NCI-H748 (cell line): ENCODE data around the gene PPP2R3A.

Experiments
- DNase-seq: peaks from one replicate; lab custom pipeline; 2025; ENCODE audit not compliant: unreplicated experiment; lab: John Stamatoyannopoulos, UW

Gene PPP2R3A

GRCh38 chr3:135970506-135971116 lies 5.1 kb downstream of the PPP2R3A start:
- no peak for DNase-seq

GRCh38 chr3:135973841-135974240 lies 8.3 kb downstream of the PPP2R3A start:
- DNase-seq = no peak

- no peak for DNase-seq
Measured at GRCh38 chr3:135975053-135975452, 9.5 kb downstream of the PPP2R3A start.

GRCh38 chr3:135975536-135975935 lies 10.0 kb downstream of the PPP2R3A start:
- no peak for DNase-seq

DNA sequence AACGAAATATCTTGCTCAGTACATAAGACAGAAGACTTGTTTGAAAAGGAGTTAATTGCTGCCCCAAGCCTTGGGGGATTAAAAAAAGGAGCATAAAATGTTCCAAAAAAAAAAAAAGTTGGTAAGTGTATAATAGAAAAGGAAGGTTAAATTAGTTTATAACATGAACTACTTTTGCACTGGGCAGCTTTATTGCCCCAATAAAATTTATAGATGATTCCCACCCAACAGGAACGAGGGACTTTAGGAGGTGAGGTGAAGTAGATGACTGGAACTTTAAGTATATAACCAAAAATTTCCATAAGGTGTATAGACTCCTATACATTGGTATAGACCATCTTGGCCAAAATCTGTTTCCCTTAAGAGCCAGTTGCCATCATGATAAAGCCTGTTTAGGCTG lies 14.8 kb downstream of the PPP2R3A start:
- DNase-seq = no peak

DNA sequence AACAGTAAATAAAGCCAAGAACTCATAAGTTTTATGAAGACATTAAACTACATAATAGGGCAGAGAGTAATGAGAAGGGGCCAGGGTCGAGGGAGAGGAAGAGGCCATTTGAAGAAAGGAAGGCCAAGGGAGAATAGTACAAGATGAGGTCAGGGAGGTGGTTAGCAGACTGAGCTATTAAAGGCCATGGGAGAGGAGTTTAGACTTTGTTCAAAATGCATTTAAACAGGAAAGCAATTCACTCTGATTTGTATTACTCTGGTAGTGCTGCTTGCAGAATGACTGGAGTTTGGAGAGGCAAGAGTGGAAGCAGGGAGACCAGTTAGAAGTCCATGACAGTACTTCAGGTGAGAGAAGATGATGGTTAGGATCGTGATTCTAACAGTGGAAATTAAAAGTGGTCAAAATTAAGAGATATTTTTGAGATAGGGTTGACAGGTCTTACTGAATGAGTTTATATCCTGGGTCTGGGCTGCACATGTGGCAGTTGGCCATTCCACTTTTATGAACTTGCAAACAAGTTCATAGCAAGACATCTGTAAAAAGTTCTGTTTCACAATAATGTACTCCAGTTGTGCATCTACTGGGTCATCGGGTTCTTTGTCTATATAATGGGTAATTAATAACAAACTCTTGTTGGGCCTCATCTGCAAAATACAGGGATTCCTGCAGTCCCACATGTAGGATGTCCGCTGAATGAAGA lies 16.3 kb downstream of the PPP2R3A start:
- DNase-seq = no peak

DNA sequence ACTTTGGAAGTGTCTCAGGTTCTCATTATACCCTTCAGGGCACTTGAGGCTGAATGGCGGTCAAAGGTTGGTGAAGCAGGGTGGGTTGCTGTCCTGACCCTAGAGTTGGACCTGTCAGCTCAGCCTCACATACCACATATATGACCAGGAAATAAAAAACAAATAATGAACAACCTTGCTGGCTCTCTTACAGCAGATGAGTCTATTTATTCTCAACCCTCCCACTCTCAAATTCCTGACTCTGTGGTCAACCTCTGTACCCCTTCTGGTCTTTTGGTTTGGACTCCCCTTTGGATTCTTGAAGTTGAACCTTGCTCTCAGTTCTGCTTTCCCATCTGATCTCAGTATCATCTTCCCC lies 16.9 kb downstream of the PPP2R3A start:
- DNase-seq = no peak

DNA sequence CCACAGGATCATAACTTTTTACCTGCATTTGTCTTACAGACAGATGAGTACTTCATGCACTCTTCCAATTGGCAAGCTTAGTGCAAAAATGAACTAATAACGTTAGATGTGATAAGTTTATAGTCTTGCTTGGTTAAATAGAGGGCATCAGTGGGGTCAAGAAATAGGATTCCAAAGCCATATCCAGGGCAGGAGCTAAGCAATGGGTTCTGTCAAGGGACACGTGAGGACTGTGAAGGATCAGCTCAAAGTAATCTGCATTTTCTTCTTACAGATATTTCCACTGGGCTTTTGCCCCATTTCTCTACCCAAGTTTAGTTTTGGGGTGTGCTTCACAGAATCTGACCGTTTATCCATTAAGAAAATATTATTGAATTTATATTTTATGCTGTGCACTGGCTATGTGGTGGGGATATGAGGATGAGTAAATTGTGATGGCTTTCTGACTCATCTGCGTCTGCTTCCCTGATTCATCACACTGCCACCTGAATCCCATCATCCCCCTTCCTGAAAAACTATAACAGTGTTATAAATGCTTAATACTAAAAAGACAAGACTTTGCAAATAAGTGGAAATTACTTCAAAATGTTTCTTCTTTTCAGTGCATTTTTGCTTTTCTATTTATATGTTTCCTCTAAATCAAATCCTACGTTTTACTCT lies 17.5 kb downstream of the PPP2R3A start:
- DNase-seq = no peak

DNA sequence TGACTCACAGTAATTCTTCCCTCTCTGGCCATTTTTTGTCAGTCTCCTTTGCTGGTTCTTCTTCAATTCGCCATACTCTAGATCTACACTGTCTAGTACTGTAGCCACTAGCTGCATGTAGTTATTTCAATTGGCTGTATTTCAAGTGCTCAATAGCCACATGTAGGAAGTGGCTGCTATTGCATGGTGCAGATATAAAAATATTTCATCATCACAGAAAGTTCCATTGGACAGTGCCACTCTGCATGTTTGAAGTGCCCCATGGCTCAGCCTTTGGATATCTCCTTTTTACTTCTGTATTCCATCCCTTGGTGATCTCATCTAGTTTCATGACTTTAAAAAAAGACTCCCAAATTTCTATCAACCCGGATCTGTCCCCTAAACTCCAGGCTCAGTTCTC lies 22.1 kb downstream of the PPP2R3A start:
- DNase-seq = no peak

- no peak for DNase-seq
Measured at GRCh38 chr3:135989242-135989641, 23.7 kb downstream of the PPP2R3A start.

DNA sequence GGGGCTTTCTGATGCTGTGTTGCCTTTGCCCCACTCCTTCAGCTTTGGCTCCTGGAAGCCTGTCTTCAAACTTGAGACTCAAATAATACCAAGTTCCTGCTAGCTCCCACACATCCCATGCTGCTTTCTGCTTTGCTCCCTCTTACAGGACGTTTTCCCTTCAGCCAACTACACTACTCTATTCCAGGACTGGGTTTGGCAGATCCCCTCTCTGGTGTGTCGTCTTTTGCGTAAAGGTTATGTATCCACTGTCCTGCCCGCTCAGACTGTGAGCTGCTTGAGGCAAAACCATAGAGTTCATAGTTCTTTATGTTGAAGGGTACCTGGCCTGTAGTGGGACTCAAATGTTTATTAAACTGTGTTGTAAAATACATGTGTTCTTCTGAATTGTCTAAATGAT lies 25.4 kb downstream of the PPP2R3A start:
- DNase-seq = no peak

GRCh38 chr3:135991621-135992020 lies 26.1 kb downstream of the PPP2R3A start:
- no peak for DNase-seq

DNA sequence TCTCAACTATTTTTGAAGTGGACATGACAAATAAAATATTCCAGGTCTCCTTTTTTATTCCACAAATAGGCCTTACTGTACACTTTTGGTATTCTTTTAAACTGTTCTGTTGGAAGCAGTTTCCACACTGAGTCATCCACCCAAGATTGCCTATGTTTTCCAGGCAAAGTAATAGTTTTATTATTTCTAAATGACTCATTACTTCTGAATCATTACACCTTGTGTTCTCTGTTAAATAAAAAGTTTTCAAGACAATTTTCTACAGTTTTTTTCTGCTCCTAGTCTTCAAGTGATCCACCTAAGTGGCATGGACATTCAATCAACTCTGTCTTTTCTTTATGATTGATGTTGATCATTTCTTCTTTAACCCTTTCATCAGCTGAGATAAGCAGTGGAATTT lies 26.5 kb downstream of the PPP2R3A start:
- DNase-seq = no peak

DNA sequence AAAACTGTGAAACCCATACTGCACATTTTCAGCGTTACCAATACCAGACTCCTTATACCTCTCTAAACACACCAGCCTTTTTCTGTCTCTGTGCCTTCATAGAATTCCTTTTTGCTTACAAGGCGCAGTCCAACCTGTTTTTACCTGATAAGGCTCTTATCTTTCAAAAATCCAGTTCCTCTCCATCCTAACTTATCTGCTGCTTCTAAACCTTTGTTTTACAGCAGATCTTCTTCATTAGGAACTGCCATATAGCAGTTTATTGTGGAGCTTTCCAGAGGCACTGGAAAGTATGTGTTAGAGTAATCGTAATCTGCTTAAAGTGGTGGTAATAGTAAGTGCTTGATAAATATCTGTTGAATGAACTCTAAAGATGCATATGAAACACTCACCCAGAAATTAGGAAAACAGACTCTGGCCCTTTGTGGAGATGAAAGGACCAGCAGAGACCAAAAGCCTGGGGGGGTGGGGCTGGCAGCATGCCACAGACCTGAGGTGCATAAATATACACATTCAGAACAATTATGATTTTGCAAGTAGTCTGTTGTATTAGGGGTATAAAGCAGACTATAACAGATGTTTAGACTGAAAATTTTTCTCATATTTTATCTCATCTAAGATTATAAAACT lies 29.3 kb downstream of the PPP2R3A start:
- DNase-seq = peak; percentile 70

GRCh38 chr3:135995766-135996165 lies 30.2 kb downstream of the PPP2R3A start:
- DNase-seq = no peak

- no peak for DNase-seq
Measured at GRCh38 chr3:135997554-135998320, 32.2 kb downstream of the PPP2R3A start.

DNA sequence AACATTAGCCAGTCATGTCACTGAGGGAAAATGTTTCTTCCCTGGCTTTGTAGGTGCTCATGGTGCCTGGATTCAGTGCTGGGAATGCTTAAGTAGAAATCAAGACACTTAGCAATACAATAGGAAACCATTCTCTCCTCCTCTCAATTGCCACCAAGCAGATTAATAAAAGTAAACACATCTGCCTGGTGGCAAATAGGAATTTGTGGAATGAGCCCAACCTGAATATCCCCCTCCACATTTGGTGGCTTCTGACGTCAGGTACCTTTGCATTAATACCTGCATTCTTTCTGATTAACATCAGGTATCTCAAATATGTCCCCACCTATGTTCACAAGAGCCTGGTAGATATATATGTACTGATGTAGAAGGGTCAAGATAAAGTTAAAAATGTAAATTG lies 42.7 kb downstream of the PPP2R3A start:
- DNase-seq = no peak

DNA sequence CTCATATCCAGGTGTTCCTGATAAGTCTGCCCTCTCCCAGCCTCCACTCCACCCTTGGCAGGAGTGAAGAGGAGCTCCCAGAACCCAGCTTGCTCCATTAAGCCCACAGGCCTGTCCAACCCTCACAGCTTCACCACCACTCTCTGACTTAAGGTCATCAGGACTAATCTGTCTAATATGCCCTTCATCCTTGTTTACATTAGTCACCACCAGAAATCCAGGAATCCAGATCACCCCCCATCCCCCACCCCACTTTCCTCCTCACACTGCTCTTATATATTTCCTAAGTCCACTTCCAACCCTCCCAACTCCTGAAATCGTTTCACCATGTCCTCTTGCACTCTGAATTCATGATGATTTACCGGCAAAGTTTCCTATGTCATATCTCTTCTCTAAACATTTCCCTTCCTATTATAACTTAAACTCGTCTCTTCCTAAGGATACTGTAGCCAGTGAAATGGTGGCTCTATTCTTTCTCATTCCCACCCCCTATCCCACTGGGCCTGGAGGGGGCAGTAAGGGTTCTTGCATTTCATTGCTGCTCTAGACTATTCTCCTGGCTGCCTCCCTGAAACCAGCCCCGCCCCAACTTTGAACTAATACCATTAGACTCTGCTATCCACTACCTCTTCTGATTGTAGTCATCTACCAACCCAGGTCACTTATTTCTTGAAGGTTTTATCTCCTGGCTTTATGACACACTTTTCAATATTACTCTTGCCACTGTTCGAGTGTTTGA lies 43.4 kb downstream of the PPP2R3A start:
- DNase-seq = no peak

DNA sequence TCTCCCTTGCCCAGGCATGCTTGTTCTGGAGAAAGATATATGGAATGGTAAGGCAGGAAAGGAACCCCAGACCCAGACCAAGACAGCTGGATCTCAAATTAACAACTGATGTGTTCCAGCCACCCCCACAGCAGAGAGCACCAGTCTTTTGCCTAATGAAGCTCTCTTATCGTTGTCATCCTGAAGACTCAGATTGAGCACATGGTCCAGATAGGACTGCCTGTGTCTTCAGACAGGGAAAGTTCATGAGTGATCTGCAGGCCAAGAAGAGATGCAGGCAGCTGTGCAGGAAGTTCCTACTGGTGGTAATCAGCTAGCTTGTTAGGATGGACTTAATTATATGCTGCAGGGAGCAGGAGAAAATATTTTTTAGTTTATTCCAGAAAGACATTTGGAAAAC lies 53.3 kb downstream of the PPP2R3A start:
- no peak for DNase-seq

GRCh38 chr3:136021803-136022202 lies 56.3 kb downstream of the PPP2R3A start:
- DNase-seq = no peak
